EH (cell line): ENCODE data around the gene P2RX6.

Source experiments
- DNase-seq: peaks from one replicate; pipeline ENCODE4 v3.0.0-alpha.2; 2015; ENCODE audit warnings: low read depth

Gene P2RX6

DNA sequence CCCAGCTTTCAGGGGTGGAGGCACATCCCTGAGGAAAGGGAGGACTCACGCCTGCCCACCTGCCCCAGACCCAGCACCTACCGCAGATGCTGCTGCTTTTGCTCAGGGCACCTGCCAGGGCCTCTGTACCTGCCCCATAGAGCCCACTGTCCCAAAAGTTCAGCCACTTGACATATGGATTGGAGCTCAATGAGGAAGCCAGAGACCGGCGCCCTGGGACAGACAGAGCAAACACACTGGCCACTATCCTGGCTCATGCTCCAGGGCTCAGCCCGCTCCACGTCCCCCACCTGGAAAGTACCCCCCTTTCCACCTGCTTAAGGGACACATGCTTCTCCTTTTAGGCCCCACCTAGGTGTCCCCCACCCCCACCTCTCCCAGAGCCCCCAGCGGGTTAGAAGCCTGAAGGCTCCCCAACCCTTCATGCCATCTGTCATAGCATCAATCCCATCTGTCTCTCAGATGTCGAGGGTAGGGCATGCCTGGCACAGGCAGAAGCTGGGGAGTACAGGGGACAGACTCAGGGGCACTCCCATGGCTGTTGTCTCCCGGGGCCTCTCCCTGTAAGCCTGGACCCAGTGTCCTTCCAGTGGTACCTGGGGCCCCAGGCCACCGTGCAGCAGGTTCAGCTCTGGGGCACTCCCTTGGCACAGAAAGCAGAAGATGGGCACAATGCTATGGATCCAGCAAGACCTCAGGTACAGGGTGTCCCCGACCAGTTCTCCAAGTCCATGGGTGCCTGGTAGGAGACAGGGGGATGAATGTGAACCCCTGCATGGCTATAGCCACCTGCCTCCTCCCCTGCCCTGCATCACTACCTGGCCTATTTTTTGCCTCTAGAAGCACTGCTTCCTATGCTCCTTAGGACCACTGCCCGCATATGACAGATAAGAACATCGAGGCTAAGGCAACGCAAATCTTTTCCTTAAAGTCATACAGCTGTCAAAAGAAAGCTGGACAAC, 2.2 kb upstream of the P2RX6 start:
- no peak for DNase-seq

- no peak for DNase-seq
Measured at GRCh38 chr22:21013657-21014201, 1.2 kb upstream of the P2RX6 start.

GRCh38 chr22:21014202-21014725, 701 bp upstream of the P2RX6 start:
- peak; percentile 95 for DNase-seq

GRCh38 chr22:21015466-21016006, 571 bp downstream of the P2RX6 start:
- DNase-seq: no peak

GRCh38 chr22:21016644-21017420, 1.9 kb downstream of the P2RX6 start:
- DNase-seq: no peak

DNA sequence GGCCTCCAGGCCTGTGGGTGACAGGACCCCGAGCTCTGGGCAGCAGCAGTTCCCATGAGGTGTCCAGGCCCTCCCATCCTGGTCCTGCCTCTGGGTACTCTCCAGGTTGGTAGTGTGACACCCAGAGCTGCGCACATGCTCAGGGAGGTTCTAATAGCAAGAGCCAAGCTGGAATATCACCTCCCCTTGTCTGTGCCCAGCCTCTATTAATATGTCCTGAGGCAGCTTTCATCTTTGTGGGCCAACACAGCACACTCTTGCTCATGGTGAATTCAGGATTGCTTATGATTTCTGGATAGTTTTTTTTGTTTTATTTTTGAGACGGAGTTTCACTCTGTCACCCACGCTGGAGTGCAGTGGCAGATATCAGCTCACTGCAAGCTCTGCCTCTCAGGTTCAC, 3.3 kb downstream of the P2RX6 start:
- DNase-seq: no peak

- peak; percentile 36 for DNase-seq
Measured at GRCh38 chr22:21020802-21021429, 6.0 kb downstream of the P2RX6 start.

DNA sequence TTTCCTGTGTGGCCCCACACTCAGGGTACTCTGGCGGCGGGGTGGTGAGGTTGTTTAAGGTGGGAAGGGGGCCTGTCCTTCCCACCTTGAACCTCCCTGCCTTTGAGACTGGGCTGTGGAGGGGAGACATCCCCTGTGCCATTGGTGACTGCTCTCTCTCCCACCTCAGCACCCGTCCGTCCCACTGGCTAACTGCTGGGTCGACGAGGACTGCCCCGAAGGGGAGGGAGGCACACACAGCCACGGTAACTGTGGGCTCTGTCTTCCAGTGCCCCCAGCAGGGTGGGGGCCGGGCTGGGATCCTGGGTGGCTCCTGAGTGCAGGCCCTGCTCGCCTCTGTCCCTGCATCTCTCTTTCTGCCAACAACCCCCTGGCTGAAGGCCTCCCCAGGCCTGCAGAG, 7.5 kb downstream of the P2RX6 start:
- DNase-seq: no peak

DNA sequence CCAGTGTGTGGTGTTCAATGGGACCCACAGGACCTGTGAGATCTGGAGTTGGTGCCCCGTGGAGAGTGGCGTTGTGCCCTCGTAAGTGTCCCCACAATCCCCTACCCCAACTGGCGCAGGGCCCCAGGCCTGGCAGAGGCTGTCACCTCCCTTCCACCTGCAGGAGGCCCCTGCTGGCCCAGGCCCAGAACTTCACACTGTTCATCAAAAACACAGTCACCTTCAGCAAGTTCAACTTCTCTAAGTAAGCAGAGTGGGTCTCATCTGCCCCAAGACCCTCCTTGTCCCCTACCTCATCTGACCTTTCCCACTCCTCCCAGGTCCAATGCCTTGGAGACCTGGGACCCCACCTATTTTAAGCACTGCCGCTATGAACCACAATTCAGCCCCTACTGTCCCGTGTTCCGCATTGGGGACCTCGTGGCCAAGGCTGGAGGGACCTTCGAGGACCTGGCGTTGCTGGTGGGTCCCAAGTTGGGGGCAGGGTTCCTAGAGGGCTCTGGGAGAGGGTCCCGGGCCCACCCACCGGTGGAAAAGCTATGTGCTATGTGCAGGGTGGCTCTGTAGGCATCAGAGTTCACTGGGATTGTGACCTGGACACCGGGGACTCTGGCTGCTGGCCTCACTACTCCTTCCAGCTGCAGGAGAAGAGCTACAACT, 8.1 kb downstream of the P2RX6 start:
- no peak for DNase-seq

DNA sequence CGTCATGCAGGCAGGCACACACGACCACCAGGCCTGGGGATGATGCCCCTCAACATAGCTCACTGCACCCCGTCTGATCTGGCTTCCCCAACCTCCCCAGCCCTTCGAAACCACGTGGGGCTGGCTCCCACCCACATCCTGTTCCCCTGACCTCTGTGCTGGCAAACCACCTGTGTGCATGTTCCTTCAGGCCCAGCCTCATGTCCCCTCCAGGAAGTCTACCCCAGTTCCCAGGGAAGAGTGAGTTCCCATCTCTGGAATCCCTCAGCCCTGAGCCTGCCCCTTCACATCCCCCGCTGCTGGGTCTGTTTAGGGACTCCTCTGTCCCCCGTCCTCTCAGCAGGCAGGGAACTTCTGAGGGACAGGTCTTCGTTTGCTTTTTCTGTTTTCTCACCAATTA, 10.3 kb downstream of the P2RX6 start:
- DNase-seq: no peak

DNA sequence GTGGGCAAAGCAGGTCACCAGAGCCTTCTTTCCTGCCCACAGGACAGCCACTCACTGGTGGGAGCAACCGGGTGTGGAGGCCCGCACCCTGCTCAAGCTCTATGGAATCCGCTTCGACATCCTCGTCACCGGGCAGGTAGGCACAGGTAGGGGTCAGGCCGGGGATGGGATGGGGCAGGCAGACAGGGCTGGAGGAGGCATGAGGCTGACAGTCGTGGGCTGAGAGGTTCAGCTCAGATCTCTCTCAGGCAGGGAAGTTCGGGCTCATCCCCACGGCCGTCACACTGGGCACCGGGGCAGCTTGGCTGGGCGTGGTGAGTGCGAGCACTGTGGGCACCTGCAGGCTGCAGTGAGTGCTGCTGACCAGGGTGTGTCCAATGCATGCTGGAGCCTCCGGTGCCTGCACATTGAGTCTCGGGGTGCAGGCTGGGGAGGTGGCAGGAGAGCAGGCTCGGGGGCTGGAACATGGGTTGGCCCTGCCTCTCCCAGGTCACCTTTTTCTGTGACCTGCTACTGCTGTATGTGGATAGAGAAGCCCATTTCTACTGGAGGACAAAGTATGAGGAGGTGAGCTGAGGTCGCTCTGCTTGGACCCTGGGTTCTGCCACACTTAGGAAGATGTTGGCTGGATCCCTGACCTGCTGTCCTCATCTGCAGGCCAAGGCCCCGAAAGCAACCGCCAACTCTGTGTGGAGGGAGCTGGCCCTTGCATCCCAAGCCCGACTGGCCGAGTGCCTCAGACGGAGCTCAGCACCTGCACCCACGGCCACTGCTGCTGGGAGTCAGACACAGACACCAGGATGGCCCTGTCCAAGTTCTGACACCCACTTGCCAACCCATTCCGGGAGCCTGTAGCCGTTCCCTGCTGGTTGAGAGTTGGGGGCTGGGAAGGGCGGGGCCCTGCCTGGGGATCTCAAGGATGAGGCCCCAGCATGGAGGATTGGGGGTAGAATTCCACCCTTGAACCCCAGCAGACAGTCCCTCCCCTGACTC, 11.1 kb downstream of the P2RX6 start:
- DNase-seq: no peak

DNA sequence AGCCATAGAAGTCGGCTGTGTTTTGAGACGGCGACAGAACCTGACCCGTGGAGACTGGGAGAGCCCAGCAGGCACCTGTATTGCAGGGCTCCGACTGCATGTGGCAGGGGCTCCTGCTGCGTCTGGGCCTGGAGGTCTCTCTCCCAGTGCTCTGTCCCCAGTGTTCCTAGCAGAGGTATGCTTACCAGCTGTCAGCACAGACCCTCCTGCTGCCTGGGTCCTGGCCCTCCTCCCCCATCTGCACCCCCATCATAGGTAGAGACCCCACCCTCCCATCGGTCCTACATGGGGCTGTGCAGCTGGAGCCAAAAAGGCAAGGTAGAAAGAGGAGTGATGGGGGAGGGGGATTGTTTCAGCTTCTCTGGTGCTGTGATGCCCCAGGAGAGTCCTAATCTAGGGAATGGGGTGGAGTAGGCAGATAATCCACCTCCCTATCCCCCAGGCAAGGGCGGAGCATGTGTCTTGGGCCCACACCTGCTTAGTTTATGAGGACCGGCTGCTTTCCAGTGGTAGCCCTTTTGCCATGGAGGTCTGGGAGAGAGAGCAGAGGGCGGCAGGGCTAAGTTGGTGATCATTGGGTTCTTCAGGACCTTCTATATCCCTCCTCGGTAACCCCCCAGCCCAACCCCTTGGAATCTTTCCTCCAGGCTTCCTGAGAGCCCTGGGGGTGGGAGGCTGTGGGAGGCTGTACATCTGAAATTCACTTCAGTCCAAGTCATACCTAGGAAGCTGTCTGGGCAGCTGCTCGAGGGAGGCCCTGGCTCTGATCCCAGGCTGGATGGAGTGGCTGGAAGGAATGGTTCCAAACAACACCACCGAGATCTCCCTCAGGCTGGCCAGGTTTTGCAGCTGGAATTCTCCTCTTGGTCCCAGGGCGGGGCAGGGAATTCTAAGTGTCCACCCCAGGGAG, 12.1 kb downstream of the P2RX6 start:
- peak; percentile 74 for DNase-seq

DNA sequence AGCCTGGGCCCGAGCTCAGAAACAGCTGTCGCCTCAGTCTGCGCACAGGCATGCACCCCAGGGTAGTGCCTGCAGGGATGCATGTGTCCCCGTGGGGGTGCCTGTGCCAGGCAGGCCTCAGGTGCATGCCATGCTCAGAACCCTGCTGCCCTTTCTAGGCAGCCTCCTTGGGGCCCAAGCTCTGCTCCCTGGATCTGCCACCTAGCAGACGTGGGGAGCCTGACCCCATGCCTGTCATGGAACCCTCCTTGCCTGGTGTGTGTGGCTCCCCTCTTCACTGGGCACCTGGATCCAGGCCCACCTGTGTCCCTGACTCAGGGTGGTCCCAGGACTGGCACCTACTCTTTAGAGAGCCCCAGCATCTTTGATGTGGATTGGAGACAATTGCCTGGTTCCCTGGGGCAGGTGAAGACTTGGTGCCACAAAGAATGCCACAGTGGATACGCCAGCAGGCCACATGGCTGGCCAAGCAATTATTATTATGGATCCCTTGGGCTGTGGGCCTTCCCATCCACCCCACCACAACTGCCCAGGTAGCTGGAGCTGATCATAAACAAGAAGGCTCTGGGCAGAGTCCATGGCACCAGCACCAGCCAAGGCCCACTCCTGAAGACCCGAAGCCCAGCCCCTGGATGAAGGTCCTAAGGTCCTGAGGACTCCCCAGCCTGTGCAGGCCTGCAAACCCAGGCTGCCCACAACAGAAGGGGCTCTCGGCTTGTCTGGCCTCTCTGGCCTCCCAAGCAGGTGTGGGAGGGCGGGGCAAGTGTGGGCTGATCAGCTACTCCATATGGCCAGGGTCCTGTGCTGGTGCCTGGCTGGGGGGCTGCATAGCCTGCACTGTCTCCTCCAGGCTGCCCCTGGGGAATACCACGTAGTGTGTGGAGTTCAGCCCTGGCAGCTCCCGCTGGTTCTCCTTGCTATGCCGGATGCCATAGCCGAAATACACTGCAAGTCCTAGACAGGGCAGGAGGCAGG, 13.6 kb downstream of the P2RX6 start:
- DNase-seq: no peak

DNA sequence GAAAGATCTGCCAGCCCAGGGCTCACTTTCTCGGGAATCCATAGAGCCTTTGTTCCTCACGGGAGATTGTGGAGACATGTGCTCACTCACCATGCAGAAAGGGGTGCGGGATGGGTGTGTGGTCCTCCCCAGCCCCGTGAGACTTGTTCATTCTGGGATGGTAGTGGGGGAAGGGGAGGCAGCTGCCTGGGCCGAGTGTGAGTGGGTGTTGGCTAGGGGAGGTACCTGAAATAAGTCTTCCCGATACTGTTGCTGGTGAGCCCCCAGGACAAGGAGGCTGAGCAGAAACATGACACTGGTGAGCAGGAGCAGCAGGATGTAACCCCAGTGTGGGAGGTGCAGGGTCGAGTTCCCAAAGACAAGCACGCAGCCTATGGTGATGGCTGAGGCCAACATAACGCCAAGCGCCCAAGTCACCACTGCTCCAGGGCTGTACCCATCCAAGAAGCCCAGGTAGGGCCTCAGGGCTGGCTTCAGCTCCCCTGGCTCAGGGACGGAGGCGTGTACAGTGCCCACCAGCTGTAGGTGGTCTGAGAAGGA, 14.6 kb downstream of the P2RX6 start:
- no peak for DNase-seq

DNA sequence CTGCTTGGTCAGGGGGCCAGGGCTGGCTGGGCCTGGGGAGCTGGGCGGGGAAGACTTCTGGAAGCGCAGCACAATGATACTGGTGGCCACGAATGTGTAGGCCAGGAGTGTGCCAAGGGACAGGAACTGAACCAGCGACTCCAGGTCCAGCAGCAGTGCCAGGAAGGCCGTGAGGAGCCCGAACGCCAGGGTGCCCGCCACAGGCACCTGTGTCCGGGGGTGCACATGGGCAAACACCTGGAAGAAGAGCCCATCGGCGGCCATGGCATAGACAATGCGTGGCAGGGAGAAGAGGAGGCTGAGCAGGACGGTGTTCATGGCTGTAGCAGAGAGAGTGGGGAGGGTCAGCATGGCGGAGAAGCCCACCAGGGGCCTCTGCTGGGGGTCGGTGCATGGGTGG, 15.1 kb downstream of the P2RX6 start:
- no peak for DNase-seq

- DNase-seq: no peak
Measured at GRCh38 chr22:21030621-21031544, 15.9 kb downstream of the P2RX6 start.
